T-helper 2 cell treated with Interferon-gamma antibody and Interleukin-4, amounts not matched to agents 100 ng/mL and 5 ng/mL, for 36 hours (primary cell): ENCODE results near the gene PSEN2. TPM values are rescaled to one million over a fixed set of nuclear protein-coding genes. Genes with fewer than 3 reads are reported as not detected.

ENCODE experiments used
- intact Hi-C: fragments of 100-400 bp; cut with micrococcal nuclease; formaldehyde crosslinking; loops from one replicate; pipeline ENCODE4 v1.15.1; 2023
- total RNA-seq: library from RNA; stranded (reverse); gene quantifications from 2 replicates; pipeline ENCODE4 v1.2.3, GENCODE V29; 2022

The PSEN2 gene
- total RNA-seq, 1 donor from 2014 or later = 9.8 TPM

DNA sequence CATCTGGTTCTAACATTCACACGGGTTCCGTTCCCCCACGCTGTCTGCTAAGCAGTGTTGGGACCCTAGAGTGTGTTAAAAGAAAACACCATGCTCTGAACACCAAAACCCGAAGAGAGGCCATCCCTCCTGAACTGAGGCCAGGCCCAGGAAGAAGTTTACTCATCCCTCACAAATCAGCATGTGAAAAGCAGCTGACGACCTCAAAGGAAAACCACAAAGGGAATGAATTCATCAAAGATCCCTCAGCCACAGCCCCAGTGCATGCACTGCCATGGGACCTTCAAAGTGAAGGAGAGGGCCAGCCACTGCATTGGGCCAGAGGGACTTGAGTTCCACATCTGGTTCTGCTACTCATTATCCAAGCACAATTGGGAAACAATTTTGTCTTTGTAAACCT is 7.0 kb upstream of the PSEN2 start:
- intact Hi-C loops = no loop called here

DNA sequence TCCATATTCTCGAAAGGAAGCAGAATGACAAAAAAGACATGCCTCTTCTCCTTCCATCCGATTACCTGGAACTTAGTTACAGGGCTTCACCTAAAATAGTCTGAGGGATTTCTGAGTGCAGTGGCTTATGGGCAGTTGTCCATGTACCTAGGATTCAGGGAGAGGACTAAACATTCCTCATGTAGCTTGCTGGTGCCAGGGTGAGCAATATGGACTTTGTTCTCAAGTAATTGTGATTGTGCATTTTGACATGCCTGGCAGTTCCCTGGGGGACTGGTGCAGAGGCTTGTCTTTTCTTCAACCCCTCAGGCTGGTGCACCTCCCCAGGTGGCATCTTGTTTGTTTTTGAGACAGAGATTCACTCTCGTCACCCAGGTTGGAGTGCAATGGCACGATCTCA is 6.1 kb upstream of the PSEN2 start:
- intact Hi-C loops = no loop called here

DNA sequence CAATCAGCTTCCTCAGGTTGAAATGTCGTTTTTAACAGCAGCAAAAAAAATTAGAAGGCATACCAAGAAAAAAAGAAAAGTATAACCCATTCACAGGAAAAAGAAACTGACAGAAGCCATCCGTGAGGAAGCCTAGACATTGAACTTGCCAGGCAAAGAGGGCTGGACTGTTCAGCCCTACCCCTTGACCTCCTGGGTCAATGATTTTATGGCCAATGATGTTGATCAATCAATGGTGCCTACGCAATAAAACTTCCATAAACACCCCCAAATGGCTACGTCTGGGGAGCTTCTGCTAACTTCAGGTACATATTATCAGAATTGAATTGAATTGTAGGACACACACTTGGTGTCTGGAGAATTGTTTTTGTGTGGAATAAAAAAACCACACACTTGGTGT is 4.8 kb upstream of the PSEN2 start:
- intact Hi-C loops = no loop called here

DNA sequence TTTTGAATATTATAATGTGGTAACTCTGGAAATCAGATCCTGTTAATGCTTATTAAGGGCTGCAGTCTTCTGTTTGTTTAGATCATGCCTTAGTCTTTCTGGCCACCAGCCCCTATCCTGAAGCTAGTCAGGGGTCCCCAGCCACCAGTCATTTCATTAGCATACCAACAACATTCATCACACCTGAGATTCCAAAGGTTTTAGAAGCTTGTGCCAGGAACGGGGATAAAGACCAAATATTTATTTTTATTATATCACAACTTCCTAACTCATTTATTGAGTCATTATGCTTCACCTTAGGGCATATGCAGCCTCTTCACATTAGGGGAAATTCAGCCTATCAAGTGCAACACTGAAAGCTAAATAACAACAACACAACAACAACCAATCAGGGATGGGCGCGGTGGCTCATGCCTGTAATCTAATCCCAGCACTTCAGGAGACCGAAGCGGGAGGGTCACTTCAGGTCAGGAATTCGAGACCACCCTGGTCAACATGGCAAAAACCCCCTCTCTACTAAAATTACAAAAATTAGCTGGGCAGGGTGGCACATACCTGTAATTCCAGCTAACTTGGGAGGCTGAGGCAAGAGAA is 2.9 kb upstream of the PSEN2 start:
- intact Hi-C loops = no loop called here

DNA sequence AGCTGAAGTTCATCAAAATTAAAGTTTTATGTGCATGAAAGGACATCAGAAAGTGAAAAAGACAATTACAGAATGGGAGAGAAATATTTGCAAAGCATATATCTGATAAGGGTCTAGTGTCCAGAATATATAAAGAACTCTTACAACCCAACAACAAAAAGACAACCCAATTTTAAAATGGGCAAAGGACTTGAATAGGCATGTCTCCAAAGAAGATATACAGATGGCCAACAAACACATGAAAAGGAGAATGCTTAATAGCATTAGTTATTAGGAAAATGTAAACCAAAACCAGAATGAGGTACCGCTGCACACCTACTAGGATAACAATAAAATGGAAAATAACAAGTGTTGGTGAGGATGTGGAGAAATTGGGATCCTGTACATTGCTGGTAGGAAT is 1.7 kb upstream of the PSEN2 start:
- intact Hi-C loops = no loop called here

DNA sequence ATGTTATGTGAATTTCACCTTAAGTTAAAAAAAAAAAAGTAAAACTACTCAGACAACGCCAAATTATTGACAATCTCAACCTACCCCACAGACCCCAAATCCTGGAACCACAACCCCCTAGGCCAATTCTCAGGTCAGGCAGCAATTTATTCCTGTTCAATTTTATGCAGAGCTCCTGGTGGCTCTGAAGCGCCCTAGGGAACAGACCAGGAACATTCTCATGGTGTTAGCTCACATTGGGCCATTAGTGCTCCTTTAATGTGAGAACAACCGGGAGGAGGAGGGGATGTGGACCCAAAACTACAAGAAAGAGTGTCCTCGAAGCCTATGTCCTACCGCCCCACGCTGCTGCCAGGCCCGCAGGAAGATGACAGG is 403 bp upstream of the PSEN2 start:
- intact Hi-C loops = loop anchor here (1.0 to 2.0 kb wide), 2 partner anchors 12 to 71 kb away; partner anchors contain the start of gene COQ8A

DNA sequence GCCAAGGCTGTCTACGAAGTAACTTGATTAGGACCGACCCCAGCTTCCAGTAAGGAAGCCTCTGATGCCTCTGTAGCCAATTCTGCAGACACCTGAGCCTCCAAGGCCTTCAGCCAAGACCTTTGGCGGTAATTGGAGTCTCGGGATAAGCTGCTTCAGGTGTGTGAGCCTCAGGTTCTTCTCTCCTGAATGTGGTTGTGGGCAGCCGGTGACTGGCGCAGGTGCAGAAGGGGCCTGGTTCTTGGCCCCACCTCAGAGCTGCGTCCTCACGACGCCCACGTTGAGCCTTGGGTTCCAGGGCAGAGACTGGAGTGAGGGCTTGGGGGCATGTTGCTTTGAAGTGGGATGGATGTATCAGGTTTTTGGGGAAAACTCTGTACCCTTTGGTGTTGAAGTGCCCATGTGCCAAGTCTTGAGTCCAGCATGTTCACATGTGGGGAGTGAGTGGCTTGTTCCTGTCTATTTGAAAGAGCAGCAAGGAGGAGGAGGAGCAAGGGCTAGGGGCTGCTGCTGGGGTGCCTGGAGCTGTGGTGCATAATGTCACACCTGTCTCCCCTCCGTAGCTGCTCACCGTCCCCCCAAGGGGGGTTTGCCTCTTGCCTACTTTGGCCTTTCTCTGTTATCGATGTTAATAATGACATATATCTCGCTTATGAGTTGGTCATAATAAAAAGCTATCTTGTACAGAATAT is 1.4 kb downstream of the PSEN2 start:
- intact Hi-C loops = loop anchor here (2.0 kb wide), 1 partner anchor 69 kb away; the partner anchor contains the start of gene COQ8A

DNA sequence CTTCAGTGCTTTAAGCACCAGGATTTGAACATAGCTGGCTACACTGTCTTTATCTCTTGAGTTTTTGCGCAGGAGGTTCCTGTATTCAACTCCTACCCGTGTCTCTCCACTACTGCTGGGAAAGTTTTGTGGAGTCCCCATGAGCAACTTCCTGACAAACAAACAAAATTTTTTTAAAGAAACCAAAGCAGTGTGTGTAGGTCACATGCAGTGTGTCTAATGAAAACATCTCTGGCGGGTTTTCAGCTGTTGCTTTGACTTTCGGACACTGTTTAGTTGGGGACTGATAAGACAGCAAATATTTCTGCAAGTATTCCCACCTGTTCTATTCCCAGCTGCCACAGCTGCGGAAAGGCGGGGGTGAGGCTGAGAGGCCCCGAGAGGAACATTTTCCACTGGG is 2.0 kb downstream of the PSEN2 start:
- intact Hi-C loops = no loop called here

DNA sequence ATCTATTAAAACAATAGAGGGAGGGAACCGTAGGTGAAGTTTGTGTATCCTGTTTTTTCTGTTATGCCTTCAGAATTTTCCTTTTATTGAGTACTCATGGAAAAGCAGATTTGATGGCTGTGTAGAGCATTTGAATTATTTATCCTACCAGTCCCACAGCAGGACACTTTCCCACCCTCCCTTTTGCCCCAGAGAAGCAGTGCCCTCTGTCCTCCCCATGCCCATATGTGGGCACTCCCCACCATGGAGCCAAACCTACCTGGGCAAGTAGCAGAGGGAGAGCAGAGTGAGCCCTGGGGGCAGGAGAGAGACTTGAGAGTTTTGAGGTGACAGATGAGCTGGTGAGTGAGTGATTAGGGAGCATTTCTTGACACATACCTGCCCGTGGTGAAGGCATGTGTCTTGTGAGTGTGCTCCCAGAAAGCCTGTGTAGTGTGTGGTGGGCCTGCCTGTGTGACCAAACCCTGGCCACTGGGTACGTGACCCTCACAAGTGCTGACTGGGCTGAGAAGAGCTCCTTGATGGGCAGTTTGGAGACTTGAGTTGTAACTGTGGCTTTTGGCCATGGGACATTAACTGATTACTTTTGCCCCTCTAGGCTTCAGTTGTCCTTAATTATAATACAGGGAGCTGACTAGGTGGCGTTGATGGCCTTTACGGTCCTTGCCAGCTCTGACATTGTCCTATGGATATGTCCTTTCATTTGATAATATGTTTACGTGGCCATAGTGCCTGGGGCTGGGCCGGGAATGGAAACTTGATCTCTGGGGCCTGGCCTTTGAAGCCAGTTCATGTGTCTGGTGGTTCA is 3.6 kb downstream of the PSEN2 start:
- intact Hi-C loops = no loop called here

DNA sequence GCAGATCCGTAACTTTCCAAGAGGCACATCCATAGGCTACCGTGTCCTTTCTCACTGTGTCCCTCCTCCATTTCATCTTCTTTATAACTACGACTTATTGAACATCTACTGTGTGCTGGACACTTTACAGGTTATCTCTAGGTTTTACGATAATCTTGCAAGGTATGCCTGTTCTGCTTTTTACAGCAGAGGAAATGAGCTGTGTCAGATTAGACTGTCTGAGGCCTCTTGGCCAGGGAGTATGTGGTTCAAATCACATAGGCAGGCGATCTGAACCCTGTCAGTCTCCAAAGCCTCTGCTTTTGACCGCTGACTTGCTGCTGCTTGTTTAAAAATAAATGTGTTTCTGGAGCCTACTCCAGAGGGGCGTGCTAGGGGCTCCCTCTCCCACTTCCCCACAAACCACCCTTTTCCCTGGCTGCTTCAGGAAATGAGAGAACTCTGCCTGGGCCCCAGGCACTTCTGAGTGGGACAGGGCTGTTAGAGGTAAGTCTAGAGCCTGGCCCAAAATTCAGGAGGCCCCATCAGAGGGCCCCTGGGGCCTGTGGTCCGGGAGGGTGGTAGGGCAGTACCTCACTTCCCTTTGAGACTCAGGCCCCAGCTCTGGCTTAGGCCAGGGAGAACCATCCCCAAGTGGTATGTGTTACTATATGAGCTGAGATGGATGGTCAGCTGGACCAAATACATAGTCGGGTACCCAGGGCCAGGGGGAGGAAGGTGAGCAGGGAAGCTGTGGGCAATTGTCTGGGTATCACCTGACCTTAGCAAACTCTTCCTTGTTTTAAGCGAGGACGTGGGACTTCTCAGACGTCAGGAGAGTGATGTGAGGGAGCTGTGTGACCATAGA is 4.4 kb downstream of the PSEN2 start:
- intact Hi-C loops = no loop called here

DNA sequence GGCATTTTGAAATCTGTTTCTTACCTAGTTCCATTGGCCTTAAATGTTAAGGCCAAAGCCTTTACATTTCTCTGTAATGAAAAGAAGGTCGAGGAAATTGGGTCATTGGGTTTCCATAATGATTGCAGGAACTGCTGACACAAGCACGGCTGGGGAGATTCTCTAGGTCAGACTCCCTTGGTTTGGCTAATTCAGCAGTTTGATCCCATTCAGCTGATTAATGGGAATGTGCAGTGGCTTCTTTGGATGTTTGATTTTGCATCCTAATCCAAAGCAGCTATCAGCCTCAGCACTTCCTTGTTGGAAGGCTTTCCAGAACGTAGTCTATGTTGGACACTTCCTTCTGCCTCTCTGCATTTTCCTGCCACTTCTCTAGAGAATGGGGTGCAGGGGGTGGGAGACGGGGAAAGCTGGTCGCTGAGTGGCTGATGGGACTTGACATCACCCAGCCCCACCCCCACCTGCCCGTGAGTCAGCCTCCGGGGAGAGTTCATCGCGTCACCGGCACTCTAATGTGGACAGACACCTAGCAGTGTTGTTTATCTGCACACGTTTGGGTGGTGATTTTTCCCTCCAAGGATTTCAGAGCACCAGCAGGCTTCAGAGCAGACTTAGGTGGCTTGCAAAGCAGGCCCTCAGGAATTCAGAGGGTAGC is 5.4 kb downstream of the PSEN2 start:
- intact Hi-C loops = no loop called here

DNA sequence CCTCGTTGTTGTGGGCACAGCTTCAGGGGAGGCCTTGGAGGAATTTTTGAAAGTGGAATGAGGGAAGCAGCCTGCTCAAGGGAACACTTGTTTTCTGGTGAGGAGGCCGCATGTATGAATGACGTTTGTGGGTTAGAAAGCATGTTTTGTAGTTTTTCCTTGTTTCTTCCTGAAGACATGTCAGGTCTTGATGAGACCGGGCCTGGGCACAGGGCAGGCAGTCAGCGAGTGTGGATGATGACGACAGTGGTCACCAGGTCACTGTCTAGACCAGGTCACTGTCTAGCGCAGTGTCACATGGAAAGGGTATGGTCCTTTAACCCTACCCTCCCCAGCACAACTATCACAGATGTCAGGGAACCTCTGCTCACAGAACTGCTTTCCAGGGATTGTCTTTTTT is 7.3 kb downstream of the PSEN2 start:
- intact Hi-C loops = no loop called here

DNA sequence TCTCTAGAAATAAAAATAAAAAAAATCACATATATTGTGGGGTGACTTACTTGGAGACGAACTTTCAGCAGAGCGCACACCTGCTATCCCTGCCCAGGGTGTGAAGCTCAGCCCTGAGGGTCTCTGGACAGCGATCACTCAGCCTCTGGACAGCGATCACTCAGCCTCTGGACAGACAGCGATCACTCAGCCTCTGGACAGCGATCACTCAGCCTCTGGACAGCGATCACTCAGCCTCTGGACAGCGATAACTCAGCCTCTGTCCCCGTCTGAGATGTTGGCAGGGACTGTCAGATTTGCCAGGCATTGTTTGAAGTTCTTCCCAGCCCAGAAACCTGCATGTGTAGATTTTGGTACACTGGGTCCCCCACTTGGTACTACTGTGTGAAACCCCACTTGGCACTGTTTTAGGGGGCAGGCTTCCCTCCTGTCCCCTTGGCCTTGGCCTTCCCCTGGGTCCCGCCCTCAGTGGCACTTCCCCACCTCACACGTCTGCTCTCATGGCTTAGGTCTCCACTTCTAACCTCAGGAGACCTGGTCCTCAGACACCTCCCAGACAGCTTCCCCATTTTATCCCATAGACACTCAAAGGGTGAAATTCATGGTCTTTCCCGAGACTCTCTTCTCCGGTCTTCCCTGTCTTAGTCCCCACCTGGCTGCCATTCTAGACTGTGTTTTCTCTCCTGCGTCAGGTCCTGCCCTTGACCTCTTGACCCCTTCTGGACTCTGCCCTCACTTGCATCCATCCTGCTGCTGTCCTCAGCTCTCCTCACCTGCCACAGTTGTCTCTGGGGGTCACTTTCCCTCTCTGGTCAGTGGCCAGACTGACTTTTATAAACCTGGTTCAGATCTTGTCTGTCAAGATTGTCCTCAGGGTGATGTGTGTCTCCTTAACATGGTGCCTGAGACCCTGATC is 10.2 kb downstream of the PSEN2 start:
- intact Hi-C loops = loop anchor here (5.0 kb wide), 2 partner anchors 143 to 248 kb away; partner anchors contain the start of gene ITPKB

DNA sequence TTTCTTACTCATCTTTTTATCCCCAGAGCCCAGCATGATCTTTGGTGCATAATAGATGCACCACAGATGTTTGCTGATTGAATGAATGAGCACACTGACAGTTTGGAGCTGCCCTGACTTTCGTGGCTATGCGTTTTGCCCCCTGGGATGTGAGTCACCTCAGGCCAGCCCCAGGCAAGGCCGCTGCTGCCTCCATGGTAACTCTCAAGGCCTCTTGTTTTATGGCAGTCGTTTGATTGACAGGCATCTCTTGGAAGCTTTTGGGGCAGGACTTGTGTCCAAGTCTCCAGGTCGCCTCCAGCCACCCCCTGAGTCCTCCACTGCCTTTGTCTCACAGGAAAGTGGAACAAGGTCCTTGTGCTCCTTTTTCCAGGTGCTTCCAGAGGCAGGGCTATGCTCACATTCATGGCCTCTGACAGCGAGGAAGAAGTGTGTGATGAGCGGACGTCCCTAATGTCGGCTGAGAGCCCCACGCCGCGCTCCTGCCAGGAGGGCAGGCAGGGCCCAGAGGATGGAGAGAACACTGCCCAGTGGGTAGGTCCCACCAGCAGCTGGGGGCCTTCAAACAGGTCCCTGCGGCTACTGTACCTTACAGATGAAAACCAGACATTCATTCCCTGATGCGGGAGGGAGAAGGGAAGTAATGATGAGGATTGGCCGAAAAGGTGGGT is 11.2 kb downstream of the PSEN2 start:
- intact Hi-C loops = loop anchor here (1.0 to 5.0 kb wide), 6 partner anchors 11 to 249 kb away; partner anchors contain the start of genes COQ8A, ITPKB and PSEN2

DNA sequence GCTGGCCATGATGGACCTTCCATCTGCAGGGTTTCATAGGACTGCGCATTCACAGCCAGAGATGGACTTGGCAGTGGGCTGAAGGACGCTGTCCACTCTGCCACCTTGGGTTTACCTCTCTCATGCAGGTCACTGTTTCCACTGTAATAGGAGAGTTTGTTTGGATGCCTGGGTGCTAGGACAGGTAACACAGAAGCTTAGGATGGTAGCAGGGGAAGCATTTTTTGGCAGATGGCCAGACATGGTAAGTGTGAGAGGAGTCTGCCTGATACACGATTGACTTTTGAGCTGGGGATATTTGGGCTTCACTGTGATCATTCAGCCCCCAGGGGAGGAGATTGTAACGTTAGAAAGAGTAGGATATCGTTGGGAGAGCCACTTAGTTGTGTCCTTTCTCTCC is 11.8 kb downstream of the PSEN2 start:
- intact Hi-C loops = loop anchor here (1.0 to 5.0 kb wide), 6 partner anchors 12 to 250 kb away; partner anchors contain the start of genes COQ8A, ITPKB and PSEN2

DNA sequence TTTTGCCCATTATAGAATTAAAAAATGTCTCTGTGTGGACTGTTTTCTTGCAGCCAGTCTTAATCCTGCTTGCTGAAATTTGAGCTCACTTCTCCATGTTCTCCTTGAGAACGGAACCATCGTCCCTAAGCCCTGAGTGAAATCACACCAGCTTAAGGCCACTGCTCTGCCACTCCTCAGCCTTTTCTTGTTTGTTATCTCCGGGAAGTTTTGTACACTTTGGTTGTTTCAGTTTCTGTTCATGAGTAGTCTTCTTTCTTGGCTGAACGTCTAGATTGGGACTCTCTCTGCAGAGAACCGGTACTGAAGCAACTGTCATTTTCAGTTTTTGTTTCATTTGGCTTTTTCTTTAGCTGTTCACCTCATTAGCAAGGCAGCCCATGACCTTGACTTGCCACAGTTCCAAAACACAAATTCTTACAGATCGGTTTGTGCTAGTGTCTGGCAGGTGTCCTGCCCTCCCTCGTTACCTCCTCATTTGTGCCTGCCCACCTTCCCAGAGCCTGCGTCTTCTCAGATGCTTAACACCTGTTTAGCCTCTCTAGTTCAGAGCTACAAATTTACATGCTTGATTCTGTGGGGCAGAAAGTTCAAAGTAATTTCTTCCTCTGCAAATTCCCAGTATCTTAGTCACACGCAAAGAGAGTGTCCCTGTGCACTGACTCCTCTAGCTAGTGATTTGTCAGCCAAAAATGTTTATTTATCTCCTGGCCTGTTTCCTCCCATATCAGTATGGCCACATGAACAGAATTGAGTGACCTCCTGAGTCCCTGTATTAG is 12.4 kb downstream of the PSEN2 start:
- intact Hi-C loops = loop anchor here (1.0 to 5.0 kb wide), 6 partner anchors 13 to 251 kb away; partner anchors contain the start of genes COQ8A, ITPKB and PSEN2

DNA sequence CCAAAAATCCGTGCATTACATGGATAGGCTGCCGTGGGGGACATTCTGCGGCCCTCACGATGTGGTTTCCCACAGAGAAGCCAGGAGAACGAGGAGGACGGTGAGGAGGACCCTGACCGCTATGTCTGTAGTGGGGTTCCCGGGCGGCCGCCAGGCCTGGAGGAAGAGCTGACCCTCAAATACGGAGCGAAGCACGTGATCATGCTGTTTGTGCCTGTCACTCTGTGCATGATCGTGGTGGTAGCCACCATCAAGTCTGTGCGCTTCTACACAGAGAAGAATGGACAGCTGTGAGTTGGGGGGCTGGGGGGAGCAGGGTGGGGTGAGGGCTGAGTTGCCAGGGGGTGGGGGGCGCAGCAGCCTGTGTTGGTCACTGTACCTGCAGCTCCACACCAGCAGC is 13.2 kb downstream of the PSEN2 start:
- intact Hi-C loops = loop anchor here (5.0 kb wide), 2 partner anchors 146 to 251 kb away; partner anchors contain the start of gene ITPKB

DNA sequence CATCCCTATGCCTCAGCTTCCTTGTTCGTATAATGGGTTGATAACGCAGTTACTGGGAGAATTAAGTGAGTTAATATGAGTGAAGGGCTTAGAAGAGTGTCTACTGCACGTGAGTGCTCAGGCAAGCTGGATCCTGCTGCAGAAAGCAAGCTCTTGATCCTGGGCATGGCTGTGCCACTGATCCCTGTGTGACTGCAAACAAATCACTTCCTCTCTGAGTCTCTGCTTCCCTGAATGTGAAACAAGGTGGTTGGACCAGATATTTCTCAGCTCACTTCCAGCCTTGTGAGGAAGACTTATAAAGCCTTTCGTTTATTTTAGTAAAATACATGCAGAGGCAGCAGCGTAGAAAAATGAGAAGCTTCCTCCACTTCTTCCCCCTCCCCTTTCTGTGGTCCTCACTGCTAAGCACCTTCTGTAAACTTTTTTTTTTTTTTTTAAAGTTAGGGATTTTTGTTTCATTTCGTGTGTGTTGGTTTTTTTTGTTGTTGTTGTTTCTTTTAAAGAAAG is 13.8 kb downstream of the PSEN2 start:
- intact Hi-C loops = loop anchor here (5.0 kb wide), 2 partner anchors 147 to 252 kb away; partner anchors contain the start of gene ITPKB
